Neuronal stem cell (in vitro differentiated cells): ENCODE measurements around the gene KRTAP4-7.
"Not testable (repeated sequence)": the region's sequence is repeated elsewhere in the genome, so short reads cannot be mapped to it uniquely, and the experiment has no call there.

ENCODE experiments used
- DNase-seq: peaks from one replicate; pipeline ENCODE4 v3.0.0-alpha.2; 2013; ENCODE audit warnings: low spot score
- H2AFZ ChIP-seq: one replicate; pipeline ENCODE4 v1.6.1; 2013; ENCODE audit warnings: mild to moderate bottlenecking, low read length, inconsistent platforms
- H2AK5ac ChIP-seq: 2 replicates; pipeline ENCODE4 v1.6.1; 2013; ENCODE audit warnings: low read depth, mild to moderate bottlenecking, inconsistent platforms, low read length, moderate library complexity, mixed read lengths
- H2BK120ac ChIP-seq: 2 replicates; pipeline ENCODE4 v1.6.1; 2013; ENCODE audit warnings: low read depth, mild to moderate bottlenecking, inconsistent platforms, low read length, moderate library complexity, mixed read lengths
- H2BK12ac ChIP-seq: one replicate; pipeline ENCODE4 v1.6.1; 2013; ENCODE audit warnings: low read length, inconsistent platforms
- H2BK15ac ChIP-seq: 2 replicates; pipeline ENCODE4 v1.6.1; 2013; ENCODE audit warnings: mild to moderate bottlenecking, low read length, inconsistent platforms, mixed read lengths
- H2BK5ac ChIP-seq: one replicate; pipeline ENCODE4 v1.6.1; 2013; ENCODE audit warnings: inconsistent platforms, mild to moderate bottlenecking, low read length, moderate library complexity
- H3K14ac ChIP-seq: one replicate; pipeline ENCODE4 v1.6.1; 2013; ENCODE audit warnings: low read length, inconsistent platforms
- H3K18ac ChIP-seq: 2 replicates; pipeline ENCODE4 v1.6.1; 2013; ENCODE audit warnings: low read length, inconsistent platforms
- H3K23ac ChIP-seq: 2 replicates; pipeline ENCODE4 v1.6.1; 2013; ENCODE audit warnings: low read depth, mild to moderate bottlenecking, mixed read lengths, low read length, inconsistent platforms; ENCODE audit not compliant: poor library complexity
- H3K27ac ChIP-seq: replicated peaks from 3 replicates; pipeline ENCODE4 v1.5.1; 2013; ENCODE audit warnings: low read length, inconsistent platforms
- H3K27me3 ChIP-seq, 3 experiments: 2 replicates each; pipeline ENCODE4 v1.6.1; 2013; ENCODE audit warnings: low read length in 3 of 3, mild to moderate bottlenecking in 2 of 3, inconsistent platforms in 1 of 3, low read depth in 1 of 3, mixed read lengths in 1 of 3, moderate library complexity in 1 of 3; ENCODE audit not compliant: control insufficient read depth in 3 of 3, insufficient read depth in 3 of 3
- H3K36me3 ChIP-seq, 2 donors: replicated peaks in 1 of 2; 2 replicates each; pipeline ENCODE4 v1.6.1; 2013; ENCODE audit warnings: low read length in 2 of 2; ENCODE audit not compliant: control insufficient read depth in 2 of 2, insufficient read depth in 2 of 2
- H3K4ac ChIP-seq: 2 replicates; pipeline ENCODE4 v1.6.1; 2013; ENCODE audit warnings: inconsistent platforms, mild to moderate bottlenecking, low read length, moderate library complexity
- H3K4me1 ChIP-seq, 2 donors: 1 replicate in 1 of 2; 2 replicates in 1 of 2; pipeline ENCODE4 v1.6.1; 2013; ENCODE audit warnings: low read length in 2 of 2, low read depth in 1 of 2; ENCODE audit not compliant: control insufficient read depth in 2 of 2, insufficient read depth in 1 of 2
- H3K4me2 ChIP-seq: one replicate; pipeline ENCODE4 v1.6.1; 2013; ENCODE audit warnings: mild to moderate bottlenecking, low read length, inconsistent platforms; ENCODE audit not compliant: insufficient read depth, poor library complexity, severe bottlenecking
- H3K4me3 ChIP-seq, 2 donors: 2 replicates each; pipeline ENCODE4 v1.5.1; 2013; ENCODE audit warnings: low read length in 2 of 2, mild to moderate bottlenecking in 2 of 2, inconsistent platforms in 1 of 2, moderate library complexity in 1 of 2
- H3K79me1 ChIP-seq: one replicate; pipeline ENCODE4 v1.6.1; 2013; ENCODE audit warnings: low read depth, mild to moderate bottlenecking, inconsistent platforms, low read length, moderate library complexity
- H3K9ac ChIP-seq: one replicate; pipeline ENCODE4 v1.6.1; 2013; ENCODE audit warnings: mild to moderate bottlenecking, low read depth, low read length, inconsistent platforms; ENCODE audit not compliant: poor library complexity
- H3K9me3 ChIP-seq, 2 donors: replicated peaks in 1 of 2; 2 replicates each; pipeline versions ENCODE3 to v1.6.1; 2013; ENCODE audit warnings: low read length in 2 of 2, mild to moderate bottlenecking in 2 of 2, inconsistent platforms in 1 of 2, low read depth in 1 of 2, mixed read lengths in 1 of 2, moderate library complexity in 1 of 2; ENCODE audit not compliant: control insufficient read depth in 2 of 2, insufficient read depth in 1 of 2
- H4K8ac ChIP-seq: one replicate; pipeline ENCODE4 v1.6.1; 2013; ENCODE audit warnings: low read depth, mild to moderate bottlenecking, inconsistent platforms, low read length, moderate library complexity
- H4K91ac ChIP-seq: one replicate; pipeline ENCODE4 v1.6.1; 2013; ENCODE audit warnings: low read length, low read depth, mild to moderate bottlenecking, inconsistent platforms; ENCODE audit not compliant: poor library complexity
- WGBS, 2 donors: extraction: QIAGEN DNeasy Blood & Tissue Kit; methylation state at CpG; one replicate each; pipeline ENCODE4 v1.1.7; 2013; ENCODE audit warnings: missing lambda C conversion rate in 2 of 2, mixed read lengths in 1 of 2; ENCODE audit not compliant: insufficient read length in 2 of 2, insufficient replicate concordance in 1 of 2; ENCODE audit errors: extremely low coverage in 2 of 2; 5-methylcytosine and 5-hydroxymethylcytosine counted together

Gene KRTAP4-7

DNA sequence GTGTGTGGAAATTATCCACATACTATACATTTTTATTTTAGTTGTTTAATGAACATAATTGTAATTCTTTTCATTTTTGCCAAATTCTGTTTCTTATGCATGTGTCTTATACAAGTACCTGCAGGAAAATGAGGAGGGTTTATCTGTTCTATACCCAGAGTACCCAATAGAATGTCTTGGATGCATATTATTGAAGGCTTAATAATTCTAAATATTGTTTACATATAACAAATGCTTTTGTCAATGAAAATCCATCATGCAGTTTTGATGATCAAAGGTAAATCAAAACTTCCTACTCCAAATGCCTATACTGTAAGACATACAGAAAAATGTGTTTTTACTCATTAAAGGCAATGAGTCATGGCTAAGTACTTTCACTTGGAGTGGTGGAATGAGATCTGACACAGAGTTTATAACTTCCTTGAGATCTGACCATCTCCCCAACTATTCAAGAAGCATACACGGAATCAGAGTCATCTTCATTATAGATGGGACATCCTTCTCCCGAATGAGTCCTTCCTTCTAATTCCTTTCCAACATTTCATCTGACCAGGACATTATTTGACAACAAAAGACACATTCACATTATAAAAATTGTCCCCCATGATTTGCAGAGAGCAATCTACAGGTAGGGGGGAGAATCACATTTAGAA, 20.6 kb downstream of the KRTAP4-7 start:
- H3K18ac ChIP-seq, H4K8ac ChIP-seq, H3K36me3 ChIP-seq, H2BK5ac ChIP-seq, H4K91ac ChIP-seq, H3K4me3 ChIP-seq, H3K23ac ChIP-seq, H3K4me1 ChIP-seq, H3K27me3 ChIP-seq, H2AK5ac ChIP-seq, H3K9me3 ChIP-seq, H2BK12ac ChIP-seq, H2BK120ac ChIP-seq, H3K4ac ChIP-seq, H3K9ac ChIP-seq, H3K79me1 ChIP-seq, H3K14ac ChIP-seq, H3K27ac ChIP-seq, DNase-seq, H2AFZ ChIP-seq, H3K4me2 ChIP-seq, H2BK15ac ChIP-seq: not testable (repeated sequence)
- WGBS, 2 donors = no CpG with 5 or more reads among the region's 2 CpGs

DNA sequence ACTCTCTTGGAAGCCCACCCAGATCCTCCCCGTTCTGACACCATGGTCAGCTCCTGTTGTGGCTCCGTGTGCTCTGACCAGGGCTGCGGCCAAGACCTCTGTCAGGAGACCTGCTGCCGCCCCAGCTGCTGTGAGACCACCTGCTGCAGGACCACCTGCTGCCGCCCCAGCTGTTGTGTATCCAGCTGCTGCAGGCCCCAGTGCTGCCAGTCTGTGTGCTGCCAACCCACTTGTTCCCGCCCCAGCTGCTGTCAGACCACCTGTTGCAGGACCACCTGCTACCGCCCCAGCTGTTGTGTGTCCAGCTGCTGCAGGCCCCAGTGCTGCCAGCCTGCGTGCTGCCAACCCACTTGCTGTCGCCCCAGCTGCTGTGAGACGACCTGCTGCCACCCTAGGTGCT, 21.4 kb downstream of the KRTAP4-7 start, which contains the start of gene KRTAP4-9:
Gene KRTAP4-9 (plus strand): TSS at position 43 of the 400 bp plus-strand sequence. CDS start 0 bp downstream, at position 43.
- H4K91ac ChIP-seq, H2BK12ac ChIP-seq, H3K14ac ChIP-seq, H3K18ac ChIP-seq, H3K23ac ChIP-seq, H2BK15ac ChIP-seq, H3K27me3 ChIP-seq, H2BK5ac ChIP-seq, H3K9ac ChIP-seq, H3K4me3 ChIP-seq, H2BK120ac ChIP-seq, H3K4me1 ChIP-seq, H3K4me2 ChIP-seq, H4K8ac ChIP-seq, H3K9me3 ChIP-seq, H3K36me3 ChIP-seq, H3K4ac ChIP-seq, H3K27ac ChIP-seq, DNase-seq, H2AK5ac ChIP-seq, H2AFZ ChIP-seq, H3K79me1 ChIP-seq: not testable (repeated sequence)
- no CpG with 5 or more reads among the region's 10 CpGs for WGBS, 2 donors

DNA sequence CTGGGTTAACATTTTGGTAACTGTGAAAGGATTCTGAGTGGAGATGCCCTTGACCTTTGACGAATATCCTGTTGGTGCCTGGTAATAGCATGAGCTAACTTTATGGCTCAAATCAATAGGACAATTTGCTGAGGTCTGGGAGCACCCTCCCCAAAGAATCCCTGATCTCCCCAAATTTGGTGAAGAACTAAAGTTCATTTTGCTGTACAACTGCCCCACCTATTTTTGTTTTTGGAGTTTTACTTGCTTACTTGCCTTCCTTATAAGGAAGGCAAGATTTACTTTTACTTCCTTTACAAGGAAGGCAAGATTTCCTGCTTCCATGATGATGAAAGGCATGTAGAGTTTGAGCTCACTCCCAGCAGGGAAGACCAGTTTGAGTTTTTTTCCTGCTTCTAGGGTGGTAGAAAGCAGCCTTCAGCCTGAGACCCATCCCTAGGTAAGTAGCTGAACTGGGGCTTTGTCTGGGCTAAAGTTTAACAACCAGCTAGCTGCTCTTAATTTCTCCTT, 24.0 kb downstream of the KRTAP4-7 start:
- Histone ChIP-seq H2BK120ac (no peak overlapping the region), H3K27ac (no peak overlapping the region), H3K9me3 (no peaks in the 10 kb centered on the region), H2BK12ac (no peak overlapping the region), H4K8ac (no peak overlapping the region), H3K36me3 (no peaks in the 10 kb centered on the region), H3K9ac (no peak overlapping the region), H2AFZ (no peak overlapping the region), H3K18ac (no peak overlapping the region), H3K27me3 (no peaks in the 10 kb centered on the region), H3K4ac (no peak overlapping the region), H2BK15ac (no peak overlapping the region), H3K23ac (no peak overlapping the region), H2BK5ac (no peak overlapping the region), H3K4me1 (no peaks in the 10 kb centered on the region), H3K4me3 (no peak overlapping the region), H3K14ac (no peak overlapping the region), H4K91ac (no peak overlapping the region), H3K4me2 (no peak overlapping the region), H3K79me1 (no peaks in the 10 kb centered on the region), H2AK5ac (no peak overlapping the region)
- DNase-seq = no peak
- no CpG with 5 or more reads among the region's 1 CpG for WGBS, 2 donors

DNA sequence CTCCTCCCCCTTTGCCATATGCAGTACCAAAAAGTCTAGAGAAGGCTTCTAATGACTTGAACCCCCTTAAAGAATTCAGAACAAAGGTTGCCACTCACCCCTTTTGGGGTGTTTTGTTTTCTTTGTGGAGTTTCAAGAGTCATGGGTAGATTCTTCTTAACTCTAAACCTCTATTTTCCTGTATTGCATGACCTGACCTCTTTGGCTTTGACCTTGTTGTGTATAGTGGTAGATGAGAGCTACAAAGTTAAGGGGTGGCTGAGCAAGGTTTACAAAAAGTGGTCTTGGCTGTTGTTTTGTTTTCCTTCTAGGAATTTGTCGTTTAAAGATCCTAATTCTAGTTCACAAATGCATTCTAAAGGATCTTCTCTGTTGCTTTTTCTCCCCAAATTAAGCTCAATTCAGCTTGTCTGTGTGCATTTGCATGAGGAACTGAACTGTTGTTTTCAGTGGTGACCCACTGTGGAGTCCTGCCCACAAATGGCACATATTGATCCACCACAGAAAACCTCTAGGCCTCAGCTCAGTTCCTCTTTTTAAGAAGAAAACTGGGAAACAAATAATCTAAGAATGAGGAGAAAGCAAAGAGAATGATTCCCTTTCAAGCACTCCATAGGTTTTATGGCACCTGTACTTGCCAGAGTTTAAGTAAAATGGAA, 24.9 kb downstream of the KRTAP4-7 start:
- not testable (repeated sequence) for H3K14ac ChIP-seq, H2BK5ac ChIP-seq, H3K4me3 ChIP-seq, H2BK120ac ChIP-seq, H2BK12ac ChIP-seq, H2BK15ac ChIP-seq, H2AFZ ChIP-seq, H3K27me3 ChIP-seq, H3K36me3 ChIP-seq, H3K18ac ChIP-seq, H3K4me2 ChIP-seq, H3K4ac ChIP-seq, H4K91ac ChIP-seq, H2AK5ac ChIP-seq, H3K79me1 ChIP-seq, DNase-seq, H4K8ac ChIP-seq, H3K23ac ChIP-seq, H3K9ac ChIP-seq, H3K9me3 ChIP-seq, H3K4me1 ChIP-seq, H3K27ac ChIP-seq
- no CpG with 5 or more reads among the region's 1 CpG for WGBS, 2 donors
